HEK293 (cell line): ENCODE results near the gene XKR8.
A peak's percentile ranks its signal among the peaks of the same experiment; 100 is the strongest.

Experiments used
- CTCF ChIA-PET: fragments of 350-600 bp; formaldehyde crosslinking; extraction: SDS; loops from one replicate; lab custom pipeline; 2021; ENCODE audit warnings: antibody characterized with exemption; lab: Yijun Ruan, JAX
- POLR2A ChIA-PET: fragments of 300-600 bp; formaldehyde crosslinking; extraction: SDS; loops from one replicate; lab custom pipeline; 2020; ENCODE audit warnings: antibody characterized with exemption, inconsistent platforms; lab: Yijun Ruan, JAX
- H3K27ac ChIP-seq: fragments of 200-500 bp; sonication (Bioruptor generic); 2 replicates; pipeline ENCODE4 v1.5.1; 2014; ENCODE audit warnings: low read depth, low read length, control low read depth, inconsistent platforms; ENCODE audit errors: extremely low read depth
- H3K36me3 ChIP-seq, 2 experiments: fragments of 200-500 bp in 1 of 2; sonication (Bioruptor generic) in 1 of 2; 1 replicate in 1 of 2; 2 replicates in 1 of 2; pipeline ENCODE4 v1.5.1; 2014 to 2017; ENCODE audit warnings: inconsistent platforms in 2 of 2, low read length in 2 of 2; ENCODE audit not compliant: control insufficient read depth in 2 of 2, insufficient read depth in 1 of 2
- H3K4me1 ChIP-seq: fragments of 200-500 bp; sonication (Bioruptor generic); 2 replicates; pipeline ENCODE4 v1.5.1; 2014; ENCODE audit warnings: mild to moderate bottlenecking, low read length, inconsistent platforms; ENCODE audit not compliant: control insufficient read depth, insufficient read depth
- H3K4me3 ChIP-seq: 2 replicates; pipeline ENCODE4 v1.5.1; 2011; ENCODE audit warnings: low read depth, mild to moderate bottlenecking, control low read depth, low read length, moderate library complexity
- H3K9me3 ChIP-seq: fragments of 200-500 bp; sonication (Bioruptor generic); 2 replicates; pipeline ENCODE4 v1.5.1; 2014; ENCODE audit warnings: low read depth, low read length, inconsistent platforms; ENCODE audit not compliant: control insufficient read depth, insufficient read depth
- ATF2 ChIP-seq: fragments of 450-650 bp; formaldehyde crosslinking; IDR thresholded peaks from 2 replicates; pipeline ENCODE4 v1.5.1; 2016; ENCODE audit warnings: missing biosample characterization, missing genetic modification characterization, low read depth
- GLI4 ChIP-seq: fragments of 450-650 bp; formaldehyde crosslinking; IDR thresholded peaks from 2 replicates; pipeline ENCODE4 v1.5.1; 2016; ENCODE audit warnings: missing biosample characterization, missing genetic modification characterization
- GLIS2 ChIP-seq: fragments of 450-650 bp; formaldehyde crosslinking; IDR thresholded peaks from 2 replicates; pipeline ENCODE4 v1.5.1; 2016; ENCODE audit warnings: missing biosample characterization, missing genetic modification characterization
- SCRT1 ChIP-seq: fragments of 450-650 bp; formaldehyde crosslinking; IDR thresholded peaks from 2 replicates; pipeline ENCODE4 v1.5.1; 2016; ENCODE audit warnings: missing biosample characterization, missing genetic modification characterization, borderline replicate concordance
- SCRT2 ChIP-seq: fragments of 450-650 bp; formaldehyde crosslinking; IDR thresholded peaks from 2 replicates; pipeline ENCODE4 v1.5.1; 2016; ENCODE audit warnings: missing biosample characterization, missing genetic modification characterization
- ZBTB11 ChIP-seq: fragments of 450-650 bp; formaldehyde crosslinking; conservative IDR thresholded peaks from 2 replicates; pipeline ENCODE4 v1.5.1; 2016; ENCODE audit warnings: low read depth, missing biosample characterization, missing genetic modification characterization
- ZBTB6 ChIP-seq: fragments of 450-650 bp; formaldehyde crosslinking; IDR thresholded peaks from 2 replicates; pipeline ENCODE4 v1.5.1; 2017; ENCODE audit warnings: missing biosample characterization, missing genetic modification characterization
- ZIC2 ChIP-seq: fragments of 450-650 bp; formaldehyde crosslinking; IDR thresholded peaks from 2 replicates; pipeline ENCODE4 v1.5.1; 2016; ENCODE audit warnings: missing biosample characterization, missing genetic modification characterization
- ZNF121 ChIP-seq: fragments of 450-650 bp; formaldehyde crosslinking; IDR thresholded peaks from 2 replicates; pipeline ENCODE4 v1.5.1; 2016; ENCODE audit warnings: missing biosample characterization, missing genetic modification characterization
- ZNF132 ChIP-seq: fragments of 450-650 bp; formaldehyde crosslinking; IDR thresholded peaks from 2 replicates; pipeline ENCODE4 v1.5.1; 2017; ENCODE audit warnings: missing biosample characterization, missing genetic modification characterization, borderline replicate concordance
- ZNF292 ChIP-seq: fragments of 450-650 bp; formaldehyde crosslinking; IDR thresholded peaks from 2 replicates; pipeline ENCODE4 v1.5.1; 2016; ENCODE audit warnings: low read depth, missing biosample characterization, missing genetic modification characterization, borderline replicate concordance
- ZNF600 ChIP-seq: fragments of 450-650 bp; formaldehyde crosslinking; IDR thresholded peaks from 2 replicates; pipeline ENCODE4 v1.5.1; 2016; ENCODE audit warnings: missing biosample characterization, missing genetic modification characterization
- ZNF658 ChIP-seq: fragments of 450-650 bp; formaldehyde crosslinking; IDR thresholded peaks from 2 replicates; pipeline ENCODE4; 2016; ENCODE audit warnings: missing biosample characterization, missing genetic modification characterization
- ZNF707 ChIP-seq: fragments of 450-650 bp; formaldehyde crosslinking; IDR thresholded peaks from 2 replicates; pipeline ENCODE4 v1.5.1; 2016; ENCODE audit warnings: missing biosample characterization, missing genetic modification characterization
- TF ChIP-seq, protein P1 (sequence below): fragments of 450-650 bp; formaldehyde crosslinking; IDR thresholded peaks from 2 replicates; pipeline ENCODE4 v1.5.1; 2016; ENCODE audit warnings: missing biosample characterization, missing genetic modification characterization

Gene XKR8

GRCh38 chr1:27934818-27935549, 24.8 kb upstream of the XKR8 start, which contains the start of gene SMPDL3B (continued):
- TF ChIP-seq GLIS2 (tag by site-specific recombination) = peak; percentile 36; the same call in 1 of the 2 replicates
- TF ChIP-seq ZNF658 = no peak
- no peak for TF ChIP-seq ZBTB11 (tag by site-specific recombination)
- TF ChIP-seq ZIC2 (tag by site-specific recombination) = peak; percentile 26; the same call in 1 of the 2 replicates
- peak; percentile 75; the same call in 1 of the 2 replicates for TF ChIP-seq SCRT1
- TF ChIP-seq ATF2 (tag by site-specific recombination) = no peak
- no peak for TF ChIP-seq GLI4 (tag by site-specific recombination)
- TF ChIP-seq ZNF707 (tag by site-specific recombination) = no peak
- TF ChIP-seq ZNF132 (tag by site-specific recombination) = no peak
- TF ChIP-seq SCRT2 (tag by site-specific recombination) = peak; percentile 93
- TF ChIP-seq ZNF121 (tag by site-specific recombination) = no peak

- H3K4me1 ChIP-seq = peaks cover 3% of the 10 kb centered on the region; the same call in 1 of the 2 replicates
- ChIA-PET CTCF (interaction anchor here (0.7 to 1.3 kb wide), 2 partner anchors 18 to 78 kb away, joined by 3 to 7 read pairs; no protein-coding TSS in a partner anchor), POLR2A (interaction anchor here (1.5 kb wide), 1 partner anchor 24 kb away, joined by 4 read pairs; the partner anchor contains the start of gene XKR8)
- H3K9me3 ChIP-seq = no peaks in the 10 kb centered on the region
- no peak overlapping the region for H3K27ac ChIP-seq
- no peak for TF ChIP-seq ZNF292 (tag by site-specific recombination)
- TF ChIP-seq, protein P1, sequence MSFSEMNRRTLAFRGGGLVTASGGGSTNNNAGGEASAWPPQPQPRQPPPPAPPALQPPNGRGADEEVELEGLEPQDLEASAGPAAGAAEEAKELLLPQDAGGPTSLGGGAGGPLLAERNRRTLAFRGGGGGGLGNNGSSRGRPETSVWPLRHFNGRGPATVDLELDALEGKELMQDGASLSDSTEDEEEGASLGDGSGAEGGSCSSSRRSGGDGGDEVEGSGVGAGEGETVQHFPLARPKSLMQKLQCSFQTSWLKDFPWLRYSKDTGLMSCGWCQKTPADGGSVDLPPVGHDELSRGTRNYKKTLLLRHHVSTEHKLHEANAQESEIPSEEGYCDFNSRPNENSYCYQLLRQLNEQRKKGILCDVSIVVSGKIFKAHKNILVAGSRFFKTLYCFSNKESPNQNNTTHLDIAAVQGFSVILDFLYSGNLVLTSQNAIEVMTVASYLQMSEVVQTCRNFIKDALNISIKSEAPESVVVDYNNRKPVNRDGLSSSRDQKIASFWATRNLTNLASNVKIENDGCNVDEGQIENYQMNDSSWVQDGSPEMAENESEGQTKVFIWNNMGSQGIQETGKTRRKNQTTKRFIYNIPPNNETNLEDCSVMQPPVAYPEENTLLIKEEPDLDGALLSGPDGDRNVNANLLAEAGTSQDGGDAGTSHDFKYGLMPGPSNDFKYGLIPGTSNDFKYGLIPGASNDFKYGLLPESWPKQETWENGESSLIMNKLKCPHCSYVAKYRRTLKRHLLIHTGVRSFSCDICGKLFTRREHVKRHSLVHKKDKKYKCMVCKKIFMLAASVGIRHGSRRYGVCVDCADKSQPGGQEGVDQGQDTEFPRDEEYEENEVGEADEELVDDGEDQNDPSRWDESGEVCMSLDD (tag by site-specific recombination) = no peak
- TF ChIP-seq ZNF600 (tag by site-specific recombination) = peak; percentile 10; the same call in 1 of the 2 replicates
- no peak for TF ChIP-seq ZBTB6 (tag by site-specific recombination)
- H3K36me3 ChIP-seq = no peaks in the 10 kb centered on the region
- no peak overlapping the region for H3K4me3 ChIP-seq
Observed at GRCh38 chr1:27935721-27936120, 24.1 kb upstream of the XKR8 start.
